ENCODE results near the gene POLR2H. TPM values are rescaled to one million over a fixed set of nuclear protein-coding genes. Genes with fewer than 3 reads are reported as not detected.

The POLR2H gene
- total and polyA plus RNA-seq, 2 experiments from 2014 or later, result 96.2 to 112 TPM

GRCh38 chr3:184372296-184372821 is 10.8 kb downstream of the POLR2H start:
- no peak overlapping the region for H3K4me3 ChIP-seq
- H3K27me3 ChIP-seq, result no peaks in the 10 kb centered on the region
- TF ChIP-seq CTCF (IDR thresholded peaks at IDR 0.05; ENCODE audit: low read depth, low read length), result no peak
- no peak for DNase-seq (ENCODE audit: low read depth in 1 of 2, low spot score in 1 of 2)
- H3K27ac ChIP-seq, result no peak overlapping the region
- peaks cover 1% of the 10 kb centered on the region for H3K4me1 ChIP-seq (ENCODE audit: low read depth)
- H3K9me3 ChIP-seq (ENCODE audit: low read depth), result no peaks in the 10 kb centered on the region
- H3K36me3 ChIP-seq, result peaks cover 5% of the 10 kb centered on the region

- no peak for TF ChIP-seq CTCF (IDR thresholded peaks at IDR 0.05; ENCODE audit: low read depth, low read length)
Measured at GRCh38 chr3:184372911-184373310, 11.4 kb downstream of the POLR2H start.

GRCh38 chr3:184373422-184373821 is 11.9 kb downstream of the POLR2H start:
- Histone ChIP-seq H3K27me3 (no peaks in the 10 kb centered on the region), H3K4me3 (no peak overlapping the region), H3K27ac (no peak overlapping the region), H3K36me3 (peaks cover 1% of the 10 kb centered on the region), H3K4me1 (ENCODE audit: low read depth) (peaks cover 5% of the 10 kb centered on the region), H3K9me3 (ENCODE audit: low read depth) (no peaks in the 10 kb centered on the region)
- DNase-seq (ENCODE audit: low read depth in 1 of 2, low spot score in 1 of 2), result no peak
- TF ChIP-seq CTCF (IDR thresholded peaks at IDR 0.05; ENCODE audit: low read depth, low read length), result no peak

More at GRCh38 chr3:184372911-184373310, 11.4 kb downstream of the POLR2H start:
- peaks cover 5% of the 10 kb centered on the region for H3K36me3 ChIP-seq
- H3K4me1 ChIP-seq (ENCODE audit: low read depth), result peaks cover 5% of the 10 kb centered on the region
- no peak for DNase-seq (ENCODE audit: low read depth in 1 of 2, low spot score in 1 of 2)
- no peaks in the 10 kb centered on the region for H3K27me3 ChIP-seq
- no peak overlapping the region for H3K4me3 ChIP-seq
- no peaks in the 10 kb centered on the region for H3K9me3 ChIP-seq (ENCODE audit: low read depth)
- no peak overlapping the region for H3K27ac ChIP-seq

GRCh38 chr3:184375747-184376461 is 14.4 kb downstream of the POLR2H start:
- no peak for DNase-seq (ENCODE audit: low read depth in 1 of 2, low spot score in 1 of 2)
- peaks cover 5% of the 10 kb centered on the region for H3K4me1 ChIP-seq (ENCODE audit: low read depth)

GRCh38 chr3:184377374-184377773 is 15.9 kb downstream of the POLR2H start:
- TF ChIP-seq CTCF (IDR thresholded peaks at IDR 0.05; ENCODE audit: low read depth, low read length), result no peak
- Histone ChIP-seq H3K4me3 (no peak overlapping the region), H3K27ac (no peak overlapping the region), H3K36me3 (no peaks in the 10 kb centered on the region), H3K4me1 (ENCODE audit: low read depth) (peaks cover 5% of the 10 kb centered on the region), H3K27me3 (peaks cover 14% of the 10 kb centered on the region), H3K9me3 (ENCODE audit: low read depth) (no peaks in the 10 kb centered on the region)
- DNase-seq (ENCODE audit: low read depth in 1 of 2, low spot score in 1 of 2), result no peak

More at GRCh38 chr3:184375747-184376461, 14.4 kb downstream of the POLR2H start:
- Histone ChIP-seq H3K36me3 (no peaks in the 10 kb centered on the region), H3K9me3 (ENCODE audit: low read depth) (no peaks in the 10 kb centered on the region), H3K27ac (no peak overlapping the region), H3K4me3 (no peak overlapping the region), H3K27me3 (peaks cover 5% of the 10 kb centered on the region)
- TF ChIP-seq CTCF (IDR thresholded peaks at IDR 0.05; ENCODE audit: low read depth, low read length), result no peak

All from cardiac muscle cell (in vitro differentiated cells and primary cell).